GM18870 (cell line): ENCODE results near the gene MRM2.

ENCODE experiments used
- ATAC-seq: cut with Tn5 transposase; IDR thresholded peaks from one replicate; pipeline ENCODE4 v1.9.1; 2021; ENCODE audit warnings: moderate library complexity; ENCODE audit not compliant: unreplicated experiment

The MRM2 gene

GRCh38 chr7:2225336-2225735 lies 16.7 kb downstream of the MRM2 start:
- ATAC-seq = no peak

- no peak for ATAC-seq
Observed at GRCh38 chr7:2224934-2225333, 17.1 kb downstream of the MRM2 start.

- ATAC-seq = no peak
Observed at GRCh38 chr7:2224491-2224928, 17.5 kb downstream of the MRM2 start.

- no peak for ATAC-seq
Observed at GRCh38 chr7:2223321-2223720, 18.7 kb downstream of the MRM2 start.

GRCh38 chr7:2222516-2222915 lies 19.5 kb downstream of the MRM2 start:
- no peak for ATAC-seq

GRCh38 chr7:2220954-2221353 lies 21.1 kb downstream of the MRM2 start:
- no peak for ATAC-seq

- ATAC-seq = no peak
Observed at GRCh38 chr7:2220506-2220905, 21.5 kb downstream of the MRM2 start.

- no peak for ATAC-seq
Observed at GRCh38 chr7:2220030-2220429, 22.0 kb downstream of the MRM2 start.

GRCh38 chr7:2219606-2220005 lies 22.4 kb downstream of the MRM2 start:
- ATAC-seq = no peak

- no peak for ATAC-seq
Observed at GRCh38 chr7:2219136-2219535, 22.9 kb downstream of the MRM2 start.

GRCh38 chr7:2218444-2218785 lies 23.6 kb downstream of the MRM2 start:
- ATAC-seq = no peak

GRCh38 chr7:2217716-2218443 lies 24.1 kb downstream of the MRM2 start:
- no peak for ATAC-seq

GRCh38 chr7:2217206-2217605 lies 24.8 kb downstream of the MRM2 start:
- no peak for ATAC-seq

GRCh38 chr7:2215851-2216250 lies 26.2 kb downstream of the MRM2 start:
- no peak for ATAC-seq

GRCh38 chr7:2214636-2215035 lies 27.4 kb downstream of the MRM2 start:
- no peak for ATAC-seq

- ATAC-seq = no peak
Observed at GRCh38 chr7:2213551-2214215, 28.3 kb downstream of the MRM2 start.

GRCh38 chr7:2212906-2213305 lies 29.1 kb downstream of the MRM2 start:
- ATAC-seq = no peak

- ATAC-seq = no peak
Observed at GRCh38 chr7:2211926-2212325, 30.1 kb downstream of the MRM2 start.

- ATAC-seq = no peak
Observed at GRCh38 chr7:2211259-2211880, 30.6 kb downstream of the MRM2 start.

GRCh38 chr7:2210551-2211258 lies 31.3 kb downstream of the MRM2 start:
- ATAC-seq = no peak

- peak; percentile 28 for ATAC-seq
Observed at GRCh38 chr7:2209961-2210323, 32.1 kb downstream of the MRM2 start.
